Liver (tissue), 3 donors: Measurements from ENCODE around the gene WDCP.

ENCODE experiments used
- ATF3 ChIP-seq: IDR thresholded peaks from 2 replicates; pipeline ENCODE4 v1.6.1; 2016; ENCODE audit warnings: antibody characterized with exemption
- CTCF ChIP-seq: fragments of 150-350 bp; IDR thresholded peaks from 2 replicates; pipeline ENCODE4 v1.5.1; 2017; ENCODE audit warnings: improper control_type of control experiment, low read depth, low read length; ENCODE audit not compliant: missing input control
- FOXA1 ChIP-seq: IDR thresholded peaks from 2 replicates; pipeline ENCODE4 v1.6.1; 2016; ENCODE audit warnings: antibody characterized with exemption
- GABPA ChIP-seq, 2 donors: IDR thresholded peaks in 1 of 2; conservative IDR thresholded peaks in 1 of 2; 2 replicates each; pipeline ENCODE4 v1.6.1; 2016; ENCODE audit warnings: antibody characterized with exemption in 2 of 2, mild to moderate bottlenecking in 1 of 2, moderate library complexity in 1 of 2
- HNF4A ChIP-seq, 2 donors: conservative IDR thresholded peaks; 2 replicates each; pipeline ENCODE4 v1.6.1; 2016; ENCODE audit warnings: antibody characterized with exemption in 2 of 2, mild to moderate bottlenecking in 2 of 2
- JUND ChIP-seq, 2 donors: IDR thresholded peaks; 2 replicates each; pipeline ENCODE4 v1.6.1; 2016; ENCODE audit warnings: antibody characterized with exemption in 2 of 2
- MAX ChIP-seq: IDR thresholded peaks from 2 replicates; pipeline ENCODE4 v1.6.1; 2016; ENCODE audit warnings: antibody characterized with exemption
- RAD21 ChIP-seq, 2 donors: IDR thresholded peaks; 2 replicates each; pipeline ENCODE4 v1.6.1; 2016; ENCODE audit warnings: antibody characterized with exemption in 2 of 2, mild to moderate bottlenecking in 2 of 2
- REST ChIP-seq: IDR thresholded peaks from 2 replicates; pipeline ENCODE4 v1.6.1; 2016; ENCODE audit warnings: antibody characterized with exemption, mild to moderate bottlenecking
- SP1 ChIP-seq: IDR thresholded peaks from 2 replicates; pipeline ENCODE4 v1.6.1; 2018; ENCODE audit warnings: antibody characterized with exemption, mild to moderate bottlenecking
- TAF1 ChIP-seq: conservative IDR thresholded peaks from 2 replicates; pipeline ENCODE4 v1.6.1; 2016; ENCODE audit warnings: antibody characterized with exemption, mild to moderate bottlenecking
- YY1 ChIP-seq: IDR thresholded peaks from 2 replicates; pipeline ENCODE4 v1.6.1; 2016; ENCODE audit warnings: antibody characterized with exemption, mild to moderate bottlenecking
- ZBTB33 ChIP-seq: IDR thresholded peaks from 2 replicates; pipeline ENCODE4 v1.6.1; 2016; ENCODE audit warnings: antibody characterized with exemption
- donor health status: healthy.
- donor health status: healthy.

GRCh38 chr2:24022975-24023575, 24.1 kb downstream of the WDCP start:
- TF ChIP-seq CTCF (no peak), RAD21 (IDR thresholded peaks at IDR 0.05) (no peak), MAX (no peak), JUND (IDR thresholded peaks at IDR 0.05) (no peak), ZBTB33 (no peak), REST (no peak), TAF1 (no peak), FOXA1 (no peak), HNF4A (conservative IDR thresholded peaks at IDR 0.05) (no peak), ATF3 (no peak), GABPA (IDR thresholded peaks at IDR 0.05 in 1 of 2, conservative IDR thresholded peaks at IDR 0.05 in 1 of 2) (no peak), YY1 (no peak), SP1 (no peak)
